GM19438 (cell line): Measurements from ENCODE around the gene ACRV1.

Source experiments
- ATAC-seq: cut with Tn5 transposase; IDR thresholded peaks from one replicate; pipeline ENCODE4 v1.9.1; 2021; ENCODE audit warnings: low read depth; ENCODE audit not compliant: unreplicated experiment

ACRV1 gene

GRCh38 chr11:125662689-125663088 is 18.0 kb downstream of the ACRV1 start:
- no peak for ATAC-seq

- ATAC-seq, result no peak
These were observed 31.0 kb downstream of the ACRV1 start for GRCh38 chr11:125649465-125650166.

GRCh38 chr11:125645871-125646270 is 34.8 kb downstream of the ACRV1 start:
- ATAC-seq, result no peak

- no peak for ATAC-seq
These were observed 42.3 kb downstream of the ACRV1 start for GRCh38 chr11:125638315-125638714.

GRCh38 chr11:125637840-125638239 is 42.8 kb downstream of the ACRV1 start:
- no peak for ATAC-seq

GRCh38 chr11:125627236-125627910 is 53.3 kb downstream of the ACRV1 start:
- no peak for ATAC-seq

- ATAC-seq, result peak; percentile 41
These were observed 54.2 kb downstream of the ACRV1 start for GRCh38 chr11:125626288-125626950.

GRCh38 chr11:125625630-125626287 is 54.9 kb downstream of the ACRV1 start:
- peak; percentile 79 for ATAC-seq

- ATAC-seq, result no peak
These were observed 55.4 kb downstream of the ACRV1 start for GRCh38 chr11:125625225-125625629.

GRCh38 chr11:125624756-125625213 is 55.9 kb downstream of the ACRV1 start, which contains the start of gene CHEK1:
Gene CHEK1 (plus strand): TSS chr11:125625163. CDS start chr11:125626769, 1,606 bp downstream.
- no peak for ATAC-seq

GRCh38 chr11:125623064-125623463 is 57.6 kb downstream of the ACRV1 start:
- no peak for ATAC-seq

- no peak for ATAC-seq
These were observed 58.7 kb downstream of the ACRV1 start for GRCh38 chr11:125621995-125622394.
